HG02938 (cell line): Measurements from ENCODE around the gene TPST1.

Experiments used
- ATAC-seq: cut with Tn5 transposase; IDR thresholded peaks from one replicate; pipeline ENCODE4 v1.9.1; 2021; ENCODE audit warnings: mild to moderate bottlenecking, moderate library complexity; ENCODE audit not compliant: unreplicated experiment

The TPST1 gene

DNA sequence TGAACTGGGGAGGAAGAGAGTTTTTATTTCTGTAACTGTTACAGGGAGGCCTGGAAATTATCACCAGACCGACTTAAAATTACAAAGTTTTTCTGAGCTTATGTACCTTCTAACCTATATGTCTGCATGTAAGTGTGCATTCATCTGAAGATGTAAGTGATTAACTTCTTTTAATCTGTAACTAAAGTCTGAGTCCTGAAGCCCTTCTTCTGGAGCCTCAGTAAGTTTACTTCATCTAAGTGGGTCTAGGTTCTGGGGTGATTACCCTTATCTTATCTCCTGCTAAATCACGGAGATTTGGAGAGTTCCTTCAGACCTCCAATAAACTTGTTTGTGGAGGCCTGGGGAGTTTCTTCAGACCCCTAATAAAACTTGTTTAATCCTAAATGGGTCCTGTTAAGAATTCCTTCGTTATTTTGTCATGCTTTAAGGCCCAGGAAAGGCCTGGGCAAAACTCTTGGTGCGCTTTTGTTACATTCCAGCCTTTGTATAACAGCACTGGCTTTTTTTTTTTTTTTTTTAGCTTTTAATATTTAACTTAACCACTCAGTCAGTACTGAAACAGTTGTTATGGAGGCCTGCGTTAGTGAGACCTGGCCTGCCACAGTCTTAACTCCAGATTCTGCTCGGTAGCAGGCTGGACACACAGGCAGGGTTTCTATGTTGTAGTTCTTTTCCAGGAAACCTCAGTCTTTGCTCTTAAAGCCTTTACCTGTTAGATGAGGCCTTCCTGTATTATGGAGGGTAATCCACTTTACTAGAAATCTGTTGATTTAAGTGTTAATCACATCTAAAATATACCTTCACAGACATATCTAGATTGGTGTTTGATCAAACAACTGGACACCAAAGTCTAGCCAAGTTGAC is 33.0 kb downstream of the TPST1 start:
- ATAC-seq = no peak

- ATAC-seq = no peak
Observed at GRCh38 chr7:66238773-66239466, 33.8 kb downstream of the TPST1 start.

DNA sequence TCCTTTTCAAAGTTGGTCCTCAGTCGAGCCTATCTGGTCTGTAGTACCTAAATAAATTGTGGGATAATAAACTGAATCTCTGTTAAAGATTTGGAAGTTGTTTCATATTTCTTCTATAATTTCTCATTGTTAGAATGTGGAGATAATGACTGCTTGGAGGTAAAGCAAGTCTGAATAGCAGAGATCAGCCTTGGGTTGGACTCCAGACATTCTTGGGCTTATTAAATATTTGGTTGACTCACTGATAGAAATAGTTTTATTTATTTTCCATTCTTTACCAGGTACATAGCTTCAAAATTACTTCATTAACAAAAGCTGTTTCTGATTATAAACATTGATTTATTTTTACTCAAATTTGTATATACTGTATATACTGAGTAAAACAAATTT is 34.3 kb downstream of the TPST1 start:
- ATAC-seq = no peak

- ATAC-seq = no peak
Observed at GRCh38 chr7:66245008-66245407, 39.9 kb downstream of the TPST1 start.

DNA sequence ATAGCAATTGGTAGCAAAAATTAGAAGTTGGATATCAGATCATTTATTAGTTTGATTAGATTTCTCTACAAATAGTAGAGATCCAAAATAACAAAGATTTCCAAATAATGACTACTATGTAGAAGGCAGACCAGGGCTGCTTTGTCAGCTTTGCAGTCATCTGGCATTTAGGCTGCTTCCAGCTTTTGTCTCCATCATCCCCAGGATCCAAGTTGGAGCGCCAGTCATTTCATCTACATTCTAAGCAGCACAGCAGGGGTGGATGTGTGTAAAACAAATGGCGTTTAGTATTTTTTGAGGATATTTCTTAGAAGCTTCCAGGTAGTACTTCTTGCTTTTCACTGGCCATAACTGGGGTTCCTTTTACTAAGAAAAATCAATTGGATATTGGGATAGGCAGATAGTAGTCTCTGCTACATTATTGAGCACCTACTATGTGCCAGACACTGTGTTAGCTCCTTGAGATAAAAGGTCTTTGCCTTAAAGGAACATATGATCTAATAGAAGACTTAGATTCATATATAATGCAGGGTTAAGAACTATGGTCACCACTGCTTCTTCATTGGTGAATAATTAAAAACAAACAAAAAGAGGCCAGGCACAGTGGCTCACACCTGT is 41.5 kb downstream of the TPST1 start:
- ATAC-seq = no peak

- ATAC-seq = no peak
Observed at GRCh38 chr7:66247380-66248078, 42.4 kb downstream of the TPST1 start.

DNA sequence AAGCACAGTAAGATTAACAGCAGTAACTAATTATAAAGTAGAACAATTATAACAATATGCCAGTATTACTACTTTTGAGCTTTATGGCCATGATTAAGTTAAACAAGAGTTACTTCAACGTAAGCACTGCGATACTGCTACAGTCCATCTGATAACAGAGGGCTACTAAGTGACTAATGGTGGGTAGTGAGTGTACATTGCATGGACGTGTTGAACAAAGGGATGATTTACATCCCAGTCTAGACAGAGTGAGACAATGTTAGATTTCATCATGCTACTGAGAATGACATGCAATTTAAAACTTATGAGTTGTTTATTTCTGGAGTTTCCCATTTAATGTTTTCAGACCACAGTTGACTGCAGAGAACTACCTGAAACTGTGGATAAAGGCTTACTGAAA is 45.6 kb downstream of the TPST1 start:
- no peak for ATAC-seq

DNA sequence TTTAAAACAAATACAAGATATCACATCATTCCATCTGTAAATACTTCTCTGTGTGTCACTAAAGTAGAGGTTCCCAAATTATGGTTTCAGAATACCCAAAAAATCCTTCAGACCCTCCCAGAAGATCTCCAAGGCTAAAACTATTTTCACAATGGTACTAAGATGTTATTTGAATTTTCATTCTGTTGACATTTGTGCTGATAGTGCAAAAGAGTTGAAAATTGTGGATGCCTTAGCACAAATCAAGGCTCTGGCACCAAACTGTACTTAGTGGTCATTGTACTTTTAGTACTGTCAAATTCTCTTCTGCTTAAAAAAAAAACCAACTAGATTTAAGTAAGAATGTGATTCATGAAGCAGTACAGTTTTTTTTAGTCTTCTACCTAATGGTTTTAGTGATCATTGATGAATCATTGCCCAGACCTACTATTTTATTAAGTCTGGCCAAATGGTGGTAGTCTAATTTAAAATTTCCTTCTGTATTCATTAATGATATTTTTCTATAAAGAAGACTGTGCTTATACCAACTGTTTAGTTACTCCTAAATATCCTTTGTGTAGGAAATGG is 50.5 kb downstream of the TPST1 start:
- no peak for ATAC-seq

DNA sequence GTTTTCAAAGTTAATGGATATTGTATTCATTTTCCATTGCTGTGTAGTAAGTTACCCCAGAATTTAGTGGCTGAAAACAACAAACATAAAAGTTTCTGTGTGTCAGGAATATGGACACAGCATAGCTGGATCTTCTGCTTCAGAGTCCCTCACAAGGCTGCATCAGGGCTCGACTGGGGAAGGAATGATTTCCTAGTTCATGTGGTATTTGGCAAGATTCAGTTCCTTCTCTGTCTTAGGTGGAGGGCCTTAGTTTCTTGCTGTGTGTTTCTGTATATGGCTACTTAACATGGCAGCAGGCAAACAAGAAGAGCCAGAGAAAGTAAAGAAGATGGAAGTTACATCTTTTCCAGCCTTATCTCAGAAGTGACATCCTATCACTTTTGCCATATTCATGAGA is 51.1 kb downstream of the TPST1 start:
- no peak for ATAC-seq

- ATAC-seq = no peak
Observed at GRCh38 chr7:66257481-66257880, 52.3 kb downstream of the TPST1 start.

DNA sequence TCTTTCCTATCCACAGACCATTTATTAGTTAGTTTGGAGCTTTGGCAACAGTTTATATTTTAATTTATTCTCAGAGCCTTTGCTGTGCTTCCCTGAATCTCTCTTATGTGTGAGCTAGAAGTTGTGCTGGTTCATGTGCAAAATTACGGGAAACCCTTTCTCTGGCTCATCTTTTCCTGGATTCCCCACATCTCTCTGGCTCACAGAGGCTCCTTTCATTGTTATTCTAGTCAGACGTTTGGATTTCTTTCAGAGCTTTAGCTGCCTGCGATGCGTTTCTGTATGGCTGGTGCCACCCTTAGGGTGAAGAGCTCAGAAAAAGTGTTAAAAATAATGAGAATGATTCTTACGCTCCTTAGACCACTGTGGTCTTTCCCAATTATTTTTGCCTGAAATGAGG is 53.3 kb downstream of the TPST1 start:
- no peak for ATAC-seq

- ATAC-seq = no peak
Observed at GRCh38 chr7:66261941-66262340, 56.8 kb downstream of the TPST1 start.

- ATAC-seq = no peak
Observed at GRCh38 chr7:66263936-66264335, 58.8 kb downstream of the TPST1 start.

GRCh38 chr7:66265566-66265965 is 60.4 kb downstream of the TPST1 start:
- no peak for ATAC-seq

GRCh38 chr7:66267249-66267648 is 62.1 kb downstream of the TPST1 start:
- ATAC-seq = no peak

GRCh38 chr7:66269978-66270377 is 64.8 kb downstream of the TPST1 start:
- no peak for ATAC-seq

DNA sequence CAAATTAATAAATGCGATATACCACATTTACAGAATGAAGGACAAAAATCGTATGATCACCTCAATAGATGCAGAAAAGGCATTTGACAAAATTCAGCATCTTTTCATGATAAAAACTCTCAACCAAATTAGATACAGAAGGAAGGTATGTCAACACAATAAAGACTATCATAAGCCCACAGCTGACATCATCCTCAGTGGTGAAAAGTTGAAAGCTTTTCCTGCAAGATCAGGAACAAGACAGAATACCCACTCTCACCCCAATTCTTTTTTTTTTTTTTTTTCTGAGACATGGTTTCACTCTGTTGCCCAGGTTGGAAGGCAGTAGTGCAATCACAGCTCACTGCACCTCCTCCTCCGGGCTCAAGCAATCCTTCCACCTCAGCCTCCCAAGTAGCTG is 67.2 kb downstream of the TPST1 start:
- ATAC-seq = no peak

DNA sequence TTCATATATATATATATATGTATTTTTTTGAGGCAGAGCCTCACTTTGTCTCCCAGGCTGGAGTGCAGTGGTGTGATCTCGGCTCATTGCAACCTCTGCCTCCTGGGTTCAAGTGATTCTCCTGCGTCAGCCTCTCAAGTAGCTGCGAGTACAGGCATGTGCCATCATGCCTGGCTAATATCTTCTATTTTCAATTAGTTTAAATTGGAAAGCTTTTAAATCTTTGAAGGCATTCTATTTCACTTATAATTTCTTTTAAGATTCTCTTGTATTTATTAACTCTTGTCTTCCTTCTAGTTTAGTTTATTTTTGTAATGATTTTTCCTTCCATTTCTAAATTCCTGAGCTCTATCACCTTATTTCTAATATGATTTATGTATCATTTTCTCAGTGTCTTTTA is 71.2 kb downstream of the TPST1 start:
- ATAC-seq = no peak

GRCh38 chr7:66277492-66277891 is 72.4 kb downstream of the TPST1 start:
- ATAC-seq = no peak

DNA sequence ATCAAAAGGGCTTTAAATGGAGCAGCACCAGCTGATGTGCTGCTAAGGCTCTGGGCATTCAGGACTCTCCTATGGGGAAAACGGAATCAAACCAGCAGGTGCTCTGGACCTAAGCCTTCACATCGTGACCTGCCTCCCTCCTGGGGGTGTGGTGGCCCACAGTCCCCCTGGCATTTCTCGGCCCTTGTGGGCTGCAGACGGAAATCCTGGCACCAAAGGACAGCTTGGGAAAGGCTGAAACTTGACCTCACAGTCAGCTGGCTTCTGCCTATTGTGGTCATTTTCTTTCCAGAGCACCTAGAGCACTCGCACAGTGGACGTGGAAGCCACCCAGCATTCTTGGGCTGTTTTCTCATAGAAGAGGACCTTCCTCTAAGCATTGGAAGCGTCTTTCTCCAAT is 74.8 kb downstream of the TPST1 start:
- ATAC-seq = no peak
